ENCODE measurements around the gene DNM3.

The DNM3 gene

DNA sequence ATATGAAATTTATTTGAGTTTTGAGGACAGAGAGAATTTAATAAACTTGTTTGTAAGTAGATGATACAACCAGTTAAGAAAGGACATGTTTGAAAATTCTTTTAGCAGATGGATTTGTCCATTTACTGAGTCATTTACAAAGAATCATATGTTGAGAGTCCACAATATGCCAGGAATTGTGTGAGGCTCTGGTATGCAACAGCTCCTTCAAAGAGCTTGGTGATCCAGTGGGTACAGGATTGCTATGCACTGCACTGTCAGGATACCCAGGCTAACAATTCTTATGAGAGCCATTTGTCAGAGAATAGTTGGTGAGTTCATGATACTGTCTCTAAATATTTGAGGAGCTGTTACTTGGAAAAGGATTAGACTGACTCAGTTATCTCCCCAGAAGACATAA is 11.0 kb downstream of the DNM3 start:
- no peaks in the 10 kb centered on the region for H3K9me3 ChIP-seq (ENCODE audit: low read length)
- no peaks in the 10 kb centered on the region for H3K27me3 ChIP-seq (ENCODE audit: control insufficient read depth in 1 of 2, insufficient read depth in 2 of 2, low read length in 2 of 2)
- no peak overlapping the region for H3K9ac ChIP-seq (ENCODE audit: low read length)
- H3K36me3 ChIP-seq (ENCODE audit: insufficient read depth, low read length): no peaks in the 10 kb centered on the region
- H3K4me3 ChIP-seq (ENCODE audit: low read depth in 1 of 2, low read length in 2 of 2): no peak overlapping the region
- H3K4me1 ChIP-seq (ENCODE audit: insufficient read depth, low read length): no peaks in the 10 kb centered on the region
- H3K27ac ChIP-seq (ENCODE audit: low read depth, low read length): no peak overlapping the region

GRCh38 chr1:171855381-171855780 is 14.1 kb downstream of the DNM3 start:
- H3K27ac ChIP-seq (ENCODE audit: low read depth, low read length): no peak overlapping the region
- no peaks in the 10 kb centered on the region for H3K36me3 ChIP-seq (ENCODE audit: insufficient read depth, low read length)
- no peaks in the 10 kb centered on the region for H3K9me3 ChIP-seq (ENCODE audit: low read length)
- H3K27me3 ChIP-seq (ENCODE audit: control insufficient read depth in 1 of 2, insufficient read depth in 2 of 2, low read length in 2 of 2): no peaks in the 10 kb centered on the region
- H3K4me3 ChIP-seq (ENCODE audit: low read depth in 1 of 2, low read length in 2 of 2): no peak overlapping the region
- H3K9ac ChIP-seq (ENCODE audit: low read length): no peak overlapping the region
- H3K4me1 ChIP-seq (ENCODE audit: insufficient read depth, low read length): no peaks in the 10 kb centered on the region

DNA sequence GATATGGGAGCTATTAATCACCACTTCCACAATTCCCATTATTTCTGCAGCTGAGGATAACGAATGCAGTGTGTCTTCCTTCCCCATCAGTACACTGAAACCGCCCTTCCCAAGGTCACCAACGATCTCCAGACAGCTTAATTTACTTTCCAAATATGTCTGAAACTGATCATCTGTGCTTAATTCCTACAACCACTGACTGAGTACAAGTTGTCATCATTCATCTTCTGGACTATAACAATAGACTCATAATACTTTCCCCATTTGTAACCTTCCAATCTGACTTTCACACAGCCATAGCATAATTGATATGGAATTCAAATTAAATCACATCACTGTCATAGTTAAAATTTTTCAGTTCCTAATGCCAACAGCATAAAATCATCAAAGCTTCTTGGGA is 17.4 kb downstream of the DNM3 start:
- no peak overlapping the region for H3K27ac ChIP-seq (ENCODE audit: low read depth, low read length)
- no peaks in the 10 kb centered on the region for H3K9me3 ChIP-seq (ENCODE audit: low read length)
- no peak overlapping the region for H3K4me3 ChIP-seq (ENCODE audit: low read depth in 1 of 2, low read length in 2 of 2)
- no peaks in the 10 kb centered on the region for H3K36me3 ChIP-seq (ENCODE audit: insufficient read depth, low read length)
- H3K9ac ChIP-seq (ENCODE audit: low read length): no peak overlapping the region
- no peaks in the 10 kb centered on the region for H3K27me3 ChIP-seq (ENCODE audit: control insufficient read depth in 1 of 2, insufficient read depth in 2 of 2, low read length in 2 of 2)
- H3K4me1 ChIP-seq (ENCODE audit: insufficient read depth, low read length): no peaks in the 10 kb centered on the region

GRCh38 chr1:171860696-171861095 is 19.4 kb downstream of the DNM3 start:
- Histone ChIP-seq H3K4me3 (ENCODE audit: low read depth in 1 of 2, low read length in 2 of 2) (no peak overlapping the region), H3K9me3 (ENCODE audit: low read length) (no peaks in the 10 kb centered on the region), H3K4me1 (ENCODE audit: insufficient read depth, low read length) (no peaks in the 10 kb centered on the region), H3K9ac (ENCODE audit: low read length) (no peak overlapping the region), H3K27ac (ENCODE audit: low read depth, low read length) (no peak overlapping the region), H3K27me3 (ENCODE audit: control insufficient read depth in 1 of 2, insufficient read depth in 2 of 2, low read length in 2 of 2) (no peaks in the 10 kb centered on the region), H3K36me3 (ENCODE audit: insufficient read depth, low read length) (no peaks in the 10 kb centered on the region)

GRCh38 chr1:171863531-171863930 is 22.2 kb downstream of the DNM3 start:
- Histone ChIP-seq H3K9me3 (ENCODE audit: low read length) (no peaks in the 10 kb centered on the region), H3K27ac (ENCODE audit: low read depth, low read length) (no peak overlapping the region), H3K4me3 (ENCODE audit: low read depth in 1 of 2, low read length in 2 of 2) (no peak overlapping the region), H3K4me1 (ENCODE audit: insufficient read depth, low read length) (no peaks in the 10 kb centered on the region), H3K36me3 (ENCODE audit: insufficient read depth, low read length) (no peaks in the 10 kb centered on the region), H3K27me3 (ENCODE audit: control insufficient read depth in 1 of 2, insufficient read depth in 2 of 2, low read length in 2 of 2) (no peaks in the 10 kb centered on the region), H3K9ac (ENCODE audit: low read length) (no peak overlapping the region)

DNA sequence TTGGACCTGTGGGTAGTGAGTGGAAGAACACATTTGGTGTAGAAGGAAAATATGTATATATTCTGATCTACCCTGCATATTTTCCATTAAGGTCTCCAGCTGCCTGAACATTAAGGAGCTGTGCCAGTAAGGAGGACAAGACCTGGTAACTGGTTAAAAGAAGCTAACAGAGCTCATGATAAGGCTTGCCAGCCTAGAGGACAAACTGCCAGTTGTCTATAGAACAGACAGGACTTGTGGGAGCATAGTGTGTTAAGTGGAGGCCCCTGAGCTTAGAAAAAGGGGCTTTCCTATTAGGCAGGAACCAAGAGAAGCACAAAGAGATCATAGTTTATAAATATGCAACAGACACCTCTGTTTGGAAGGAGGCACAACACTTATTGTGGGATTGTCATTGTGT is 23.0 kb downstream of the DNM3 start:
- Histone ChIP-seq H3K4me3 (ENCODE audit: low read depth in 1 of 2, low read length in 2 of 2) (no peak overlapping the region), H3K9me3 (ENCODE audit: low read length) (no peaks in the 10 kb centered on the region), H3K36me3 (ENCODE audit: insufficient read depth, low read length) (no peaks in the 10 kb centered on the region), H3K4me1 (ENCODE audit: insufficient read depth, low read length) (no peaks in the 10 kb centered on the region), H3K9ac (ENCODE audit: low read length) (no peak overlapping the region), H3K27ac (ENCODE audit: low read depth, low read length) (no peak overlapping the region), H3K27me3 (ENCODE audit: control insufficient read depth in 1 of 2, insufficient read depth in 2 of 2, low read length in 2 of 2) (no peaks in the 10 kb centered on the region)

GRCh38 chr1:171865106-171865505 is 23.8 kb downstream of the DNM3 start:
- Histone ChIP-seq H3K27me3 (ENCODE audit: control insufficient read depth in 1 of 2, insufficient read depth in 2 of 2, low read length in 2 of 2) (no peaks in the 10 kb centered on the region), H3K4me3 (ENCODE audit: low read depth in 1 of 2, low read length in 2 of 2) (no peak overlapping the region), H3K9ac (ENCODE audit: low read length) (no peak overlapping the region), H3K27ac (ENCODE audit: low read depth, low read length) (no peak overlapping the region), H3K9me3 (ENCODE audit: low read length) (no peaks in the 10 kb centered on the region), H3K36me3 (ENCODE audit: insufficient read depth, low read length) (no peaks in the 10 kb centered on the region), H3K4me1 (ENCODE audit: insufficient read depth, low read length) (no peaks in the 10 kb centered on the region)

- no peaks in the 10 kb centered on the region for H3K36me3 ChIP-seq (ENCODE audit: insufficient read depth, low read length)
- no peaks in the 10 kb centered on the region for H3K27me3 ChIP-seq (ENCODE audit: control insufficient read depth in 1 of 2, insufficient read depth in 2 of 2, low read length in 2 of 2)
- no peak overlapping the region for H3K4me3 ChIP-seq (ENCODE audit: low read depth in 1 of 2, low read length in 2 of 2)
- H3K27ac ChIP-seq (ENCODE audit: low read depth, low read length): no peak overlapping the region
- no peak overlapping the region for H3K9ac ChIP-seq (ENCODE audit: low read length)
- no peaks in the 10 kb centered on the region for H3K4me1 ChIP-seq (ENCODE audit: insufficient read depth, low read length)
- H3K9me3 ChIP-seq (ENCODE audit: low read length): no peaks in the 10 kb centered on the region
Observed at GRCh38 chr1:171867236-171867635, 25.9 kb downstream of the DNM3 start.

DNA sequence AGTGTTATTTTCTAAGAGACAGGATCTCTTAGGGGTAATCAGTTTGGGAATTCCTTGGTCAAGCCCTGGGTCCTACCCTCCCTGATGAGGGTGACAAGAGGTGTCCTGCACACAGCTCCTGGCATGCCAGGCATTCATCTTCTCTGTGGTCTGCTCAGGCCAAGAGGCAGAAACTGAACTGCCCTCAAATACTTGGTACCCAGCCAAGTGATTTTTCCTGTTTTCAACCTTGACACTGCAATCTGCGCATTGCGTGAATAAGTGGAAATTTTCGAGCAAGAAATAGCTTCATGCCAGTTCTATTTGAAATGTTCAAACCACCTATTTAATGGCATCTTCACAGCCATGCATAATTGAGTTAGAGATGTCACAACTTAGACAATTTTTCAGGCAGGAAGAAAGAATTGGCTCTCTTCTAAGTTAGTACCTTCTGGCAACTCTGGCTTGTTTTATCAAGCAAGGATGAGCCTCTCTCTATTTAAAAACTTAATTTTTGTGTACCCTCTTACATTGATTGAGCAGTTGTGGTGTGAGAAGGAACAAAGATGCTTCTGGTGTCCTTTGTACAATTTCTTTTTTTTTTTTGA is 27.0 kb downstream of the DNM3 start:
- no peaks in the 10 kb centered on the region for H3K27me3 ChIP-seq (ENCODE audit: control insufficient read depth in 1 of 2, insufficient read depth in 2 of 2, low read length in 2 of 2)
- no peaks in the 10 kb centered on the region for H3K36me3 ChIP-seq (ENCODE audit: insufficient read depth, low read length)
- no peaks in the 10 kb centered on the region for H3K4me1 ChIP-seq (ENCODE audit: insufficient read depth, low read length)
- no peak overlapping the region for H3K9ac ChIP-seq (ENCODE audit: low read length)
- H3K9me3 ChIP-seq (ENCODE audit: low read length): no peaks in the 10 kb centered on the region
- no peak overlapping the region for H3K4me3 ChIP-seq (ENCODE audit: low read depth in 1 of 2, low read length in 2 of 2)
- no peak overlapping the region for H3K27ac ChIP-seq (ENCODE audit: low read depth, low read length)

DNA sequence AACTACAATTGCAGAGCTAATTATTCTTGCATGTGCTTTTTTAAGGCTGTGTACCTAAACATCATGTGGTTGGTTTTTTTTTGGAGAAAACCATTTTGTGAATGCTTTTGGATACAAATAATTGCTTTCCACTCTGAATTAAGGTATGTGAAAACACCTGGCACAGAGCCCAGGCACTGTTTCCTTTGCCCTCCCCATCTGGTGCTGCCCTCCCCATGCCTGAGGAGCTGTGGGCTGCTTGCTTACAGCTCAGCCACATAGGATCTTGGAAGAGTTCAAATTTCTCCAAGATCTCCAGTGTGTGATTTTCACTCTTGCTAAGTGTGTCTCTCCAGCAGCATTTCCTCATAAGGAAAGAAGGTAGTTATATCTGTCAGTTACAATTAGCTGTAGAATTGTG is 27.8 kb downstream of the DNM3 start:
- H3K9me3 ChIP-seq (ENCODE audit: low read length): no peaks in the 10 kb centered on the region
- no peak overlapping the region for H3K4me3 ChIP-seq (ENCODE audit: low read depth in 1 of 2, low read length in 2 of 2)
- no peaks in the 10 kb centered on the region for H3K36me3 ChIP-seq (ENCODE audit: insufficient read depth, low read length)
- H3K27ac ChIP-seq (ENCODE audit: low read depth, low read length): no peak overlapping the region
- H3K9ac ChIP-seq (ENCODE audit: low read length): no peak overlapping the region
- H3K27me3 ChIP-seq (ENCODE audit: control insufficient read depth in 1 of 2, insufficient read depth in 2 of 2, low read length in 2 of 2): no peaks in the 10 kb centered on the region
- no peaks in the 10 kb centered on the region for H3K4me1 ChIP-seq (ENCODE audit: insufficient read depth, low read length)

- H3K9ac ChIP-seq (ENCODE audit: low read length): no peak overlapping the region
- H3K9me3 ChIP-seq (ENCODE audit: low read length): no peaks in the 10 kb centered on the region
- H3K4me3 ChIP-seq (ENCODE audit: low read depth in 1 of 2, low read length in 2 of 2): no peak overlapping the region
- no peaks in the 10 kb centered on the region for H3K27me3 ChIP-seq (ENCODE audit: control insufficient read depth in 1 of 2, insufficient read depth in 2 of 2, low read length in 2 of 2)
- no peaks in the 10 kb centered on the region for H3K36me3 ChIP-seq (ENCODE audit: insufficient read depth, low read length)
- H3K4me1 ChIP-seq (ENCODE audit: insufficient read depth, low read length): no peaks in the 10 kb centered on the region
- no peak overlapping the region for H3K27ac ChIP-seq (ENCODE audit: low read depth, low read length)
Observed at GRCh38 chr1:171871848-171872247, 30.6 kb downstream of the DNM3 start.

GRCh38 chr1:171872430-171872829 is 31.1 kb downstream of the DNM3 start:
- H3K4me3 ChIP-seq (ENCODE audit: low read depth in 1 of 2, low read length in 2 of 2): no peak overlapping the region
- H3K36me3 ChIP-seq (ENCODE audit: insufficient read depth, low read length): no peaks in the 10 kb centered on the region
- H3K4me1 ChIP-seq (ENCODE audit: insufficient read depth, low read length): no peaks in the 10 kb centered on the region
- no peak overlapping the region for H3K27ac ChIP-seq (ENCODE audit: low read depth, low read length)
- no peak overlapping the region for H3K9ac ChIP-seq (ENCODE audit: low read length)
- H3K9me3 ChIP-seq (ENCODE audit: low read length): no peaks in the 10 kb centered on the region
- H3K27me3 ChIP-seq (ENCODE audit: control insufficient read depth in 1 of 2, insufficient read depth in 2 of 2, low read length in 2 of 2): no peaks in the 10 kb centered on the region

Data from muscle layer of colon (tissue), 2 donors.